Activated naive CD8-positive, alpha-beta T cell treated with anti-CD3 and anti-CD28 coated beads, Interleukin-2, amount 10 ng/mL, durations not matched to agents 7 days and 5 days (primary cell): ENCODE data around the gene TSSK1B. TPM values are rescaled to one million over a fixed set of nuclear protein-coding genes. Genes with fewer than 3 reads are reported as not detected.

Source experiments
- ATAC-seq: fragments of 150-1000 bp; cut with Tn5 transposase; one replicate; pipeline ENCODE4 v1.10.0; 2021; ENCODE audit warnings: low read depth, moderate library complexity
- POLR2A ChIA-PET: fragments of 350-600 bp; sonication (Branson Sonifier 250); formaldehyde crosslinking; loops from one replicate; lab custom pipeline; 2021; ENCODE audit warnings: antibody characterized with exemption; lab: Charles Lee
- DNase-seq: peaks from one replicate; pipeline ENCODE4 v3.0.0; 2021
- H3K27ac Mint-ChIP-seq: one replicate; pipeline ENCODE4 v1.8.0; 2022; ENCODE audit warnings: mild to moderate bottlenecking, mixed read lengths
- H3K27me3 Mint-ChIP-seq: one replicate; pipeline ENCODE4 v1.8.0; 2022; ENCODE audit warnings: mild to moderate bottlenecking, moderate library complexity, mixed read lengths
- H3K36me3 Mint-ChIP-seq: one replicate; pipeline ENCODE4 v1.8.0; 2021; ENCODE audit warnings: mild to moderate bottlenecking, mixed read lengths
- H3K4me1 Mint-ChIP-seq: one replicate; pipeline ENCODE4 v1.8.0; 2021; ENCODE audit warnings: mixed read lengths
- H3K4me3 Mint-ChIP-seq: one replicate; pipeline ENCODE4 v1.8.0; 2022; ENCODE audit warnings: mild to moderate bottlenecking, moderate library complexity, mixed read lengths
- H3K9me3 Mint-ChIP-seq: one replicate; pipeline ENCODE4 v1.8.0; 2021; ENCODE audit warnings: mixed read lengths
- total RNA-seq, 2 experiments: library from RNA; stranded (reverse); gene quantifications; one replicate each; pipeline ENCODE4 v1.2.3, GENCODE V29; 2021

TSSK1B gene
- total RNA-seq, 2 experiments from 2014 or later: not detected

DNA sequence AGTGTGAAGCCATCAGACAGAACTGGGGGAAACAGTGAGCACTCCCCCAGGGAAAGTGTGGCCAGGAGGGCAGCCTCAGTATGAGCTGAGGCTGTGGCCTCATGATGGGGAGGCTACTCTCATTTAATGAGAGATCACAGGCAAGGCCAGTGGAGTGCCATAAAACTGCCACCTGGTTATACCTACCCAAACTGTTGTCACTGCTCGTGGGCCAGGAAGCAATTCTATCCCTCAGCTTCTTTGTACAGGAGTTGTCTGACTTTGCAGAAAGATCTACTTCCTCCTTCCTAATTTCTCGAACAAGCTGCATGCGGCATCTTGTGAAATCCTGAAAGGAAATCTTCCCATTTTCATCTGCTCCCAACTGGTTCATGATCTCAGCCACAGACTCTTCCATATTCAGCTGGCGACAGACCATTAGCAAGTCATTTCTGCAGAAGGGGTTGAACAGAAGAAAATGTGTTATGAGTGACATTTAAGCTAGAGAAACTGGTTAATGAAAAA is 50.0 kb downstream of the TSSK1B start:
- Mint-ChIP-seq H3K27me3 (peaks cover 47% of the 10 kb centered on the region), H3K9me3 (no peaks in the 10 kb centered on the region), H3K27ac (no peak overlapping the region), H3K4me3 (no peak overlapping the region), H3K36me3 (peaks cover 5% of the 10 kb centered on the region), H3K4me1 (peaks cover 25% of the 10 kb centered on the region)
- ATAC-seq (no peak), DNase-seq (no peak)
- POLR2A ChIA-PET: no interaction called here

DNA sequence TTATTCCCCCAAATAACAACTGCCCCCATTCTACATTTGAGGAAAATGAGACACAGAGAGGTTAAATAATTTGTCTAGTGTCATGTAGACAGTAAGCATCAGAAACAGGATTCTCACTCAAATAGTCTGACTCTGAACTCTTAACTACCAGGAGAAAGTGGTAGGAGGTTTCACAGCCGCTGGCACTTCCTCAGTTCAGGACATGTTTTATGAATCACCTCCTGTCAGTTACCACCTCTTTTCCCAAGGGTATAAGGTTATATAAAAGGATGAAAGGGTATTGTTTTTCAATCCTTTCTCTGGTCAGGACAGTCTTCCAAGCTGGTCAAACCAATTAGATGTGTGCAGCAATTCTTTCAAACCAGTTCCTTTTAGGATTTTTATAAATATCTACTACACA is 52.1 kb downstream of the TSSK1B start:
- H3K9me3 Mint-ChIP-seq: no peaks in the 10 kb centered on the region
- POLR2A ChIA-PET: interaction anchor here (0.7 kb wide), 1 partner anchor 218 kb away, joined by 3 read pairs; no protein-coding TSS in a partner anchor
- peaks cover 38% of the 10 kb centered on the region for H3K27me3 Mint-ChIP-seq
- no peak for DNase-seq
- no peak for ATAC-seq
- H3K36me3 Mint-ChIP-seq: peaks cover 5% of the 10 kb centered on the region
- H3K27ac Mint-ChIP-seq: no peak overlapping the region
- H3K4me3 Mint-ChIP-seq: no peak overlapping the region
- peaks cover 38% of the 10 kb centered on the region for H3K4me1 Mint-ChIP-seq

Other genes with a start within 250 kb of the TSSK1B start
- gene MCC, start 53.5 kb upstream of the TSSK1B start, total RNA-seq: 1 to 10 TPM; 3.8 to 4.4 TPM
- gene YTHDC2, start 78.7 kb upstream of the TSSK1B start, total RNA-seq: 10 to 100 TPM; 37.7 to 37.9 TPM